CD14-positive monocyte (primary cell): ENCODE measurements around the gene KCNQ1. TPM values are rescaled to one million over a fixed set of nuclear protein-coding genes. Genes with fewer than 3 reads are reported as not detected.

ENCODE experiments used
- DNase-seq, 3 donors: peaks; one replicate each; pipeline ENCODE4 v3.0.0-alpha.2; 2011 to 2022
- H2AFZ ChIP-seq: 2 replicates; pipeline ENCODE4 v1.6.0; 2012; ENCODE audit warnings: mild to moderate bottlenecking, low read depth, low read length, inconsistent platforms; ENCODE audit not compliant: insufficient read depth, poor library complexity, severe bottlenecking
- H3K27ac ChIP-seq, 2 donors: 1 replicate in 1 of 2; 2 replicates in 1 of 2; pipeline ENCODE4 v1.5.1; 2012 to 2013; ENCODE audit warnings: low read length in 2 of 2, control low read depth in 1 of 2, inconsistent platforms in 1 of 2, low read depth in 1 of 2, mild to moderate bottlenecking in 1 of 2
- H3K27me3 ChIP-seq, 2 donors: one replicate each; pipeline versions ENCODE4 v1.6.0 to v1.6.1; 2011 to 2013; ENCODE audit warnings: low read length in 2 of 2; ENCODE audit not compliant: control insufficient read depth in 2 of 2, insufficient read depth in 2 of 2
- H3K36me3 ChIP-seq, 2 donors: replicated peaks in 1 of 2; 1 replicate in 1 of 2; 2 replicates in 1 of 2; pipeline versions ENCODE4 v1.5.1 to v1.6.1; 2012 to 2013; ENCODE audit warnings: low read length in 2 of 2, control low read depth in 1 of 2, inconsistent platforms in 1 of 2, mild to moderate bottlenecking in 1 of 2; ENCODE audit not compliant: insufficient read depth in 2 of 2, control insufficient read depth in 1 of 2
- H3K4me1 ChIP-seq, 2 donors: 1 replicate in 1 of 2; 2 replicates in 1 of 2; pipeline versions ENCODE4 v1.5.1 to v1.6.1; 2012 to 2013; ENCODE audit warnings: low read length in 2 of 2, control low read depth in 1 of 2, inconsistent platforms in 1 of 2, mild to moderate bottlenecking in 1 of 2, moderate library complexity in 1 of 2; ENCODE audit not compliant: insufficient read depth in 2 of 2, control insufficient read depth in 1 of 2
- H3K4me2 ChIP-seq: replicated peaks from 2 replicates; pipeline ENCODE3; 2012; ENCODE audit warnings: low read length, moderate library complexity, mild to moderate bottlenecking; ENCODE audit not compliant: poor library complexity, severe bottlenecking; ENCODE audit errors: extremely low read depth
- H3K4me3 ChIP-seq, 3 experiments: fragments of 200-600 bp in 1 of 3; sonication (generic) in 1 of 3; replicated peaks in 1 of 3; 1 replicate in 2 of 3; 2 replicates in 1 of 3; pipeline ENCODE4 v1.5.1; 2011 to 2013; ENCODE audit warnings: low read length in 3 of 3, mild to moderate bottlenecking in 3 of 3, control low read depth in 2 of 3, low read depth in 2 of 3, inconsistent platforms in 1 of 3, moderate library complexity in 1 of 3
- H3K79me2 ChIP-seq: 2 replicates; pipeline ENCODE4 v1.6.0; 2012; ENCODE audit warnings: mild to moderate bottlenecking, control low read depth, inconsistent platforms, low read length, moderate library complexity; ENCODE audit not compliant: insufficient read depth
- H3K9ac ChIP-seq: 2 replicates; pipeline ENCODE4 v1.6.0; 2017; ENCODE audit warnings: low read length, mild to moderate bottlenecking; ENCODE audit not compliant: insufficient read depth, poor library complexity, severe bottlenecking
- H3K9me3 ChIP-seq, 2 donors: replicated peaks in 1 of 2; 1 replicate in 1 of 2; 2 replicates in 1 of 2; pipeline versions ENCODE4 v1.5.1 to v1.6.1; 2012 to 2013; ENCODE audit warnings: low read length in 2 of 2, control low read depth in 1 of 2; ENCODE audit not compliant: control insufficient read depth in 1 of 2, insufficient read depth in 1 of 2
- H4K20me1 ChIP-seq: 2 replicates; pipeline ENCODE4 v1.6.0; 2012; ENCODE audit warnings: mild to moderate bottlenecking, low read length, control low read depth, moderate library complexity; ENCODE audit not compliant: insufficient read depth
- H3K27ac Mint-ChIP-seq, 7 donors: one replicate each; pipeline ENCODE4 v1.8.0; 2020; ENCODE audit warnings: mild to moderate bottlenecking in 7 of 7, mixed read lengths in 7 of 7, moderate library complexity in 6 of 7, inconsistent platforms in 2 of 7
- H3K27me3 Mint-ChIP-seq, 3 donors: one replicate each; pipeline ENCODE4 v1.8.0; 2021 to 2022; ENCODE audit warnings: low read depth in 3 of 3, mild to moderate bottlenecking in 3 of 3, mixed read lengths in 3 of 3, moderate library complexity in 3 of 3, inconsistent platforms in 1 of 3
- H3K36me3 Mint-ChIP-seq, 2 donors: one replicate each; pipeline ENCODE4 v1.8.0; 2020; ENCODE audit warnings: mixed read lengths in 2 of 2, inconsistent platforms in 1 of 2, mild to moderate bottlenecking in 1 of 2
- H3K4me1 Mint-ChIP-seq: one replicate; pipeline ENCODE4 v1.8.0; 2020; ENCODE audit warnings: mild to moderate bottlenecking, mixed read lengths
- H3K4me3 Mint-ChIP-seq, 2 donors: one replicate each; pipeline ENCODE4 v1.8.0; 2020; ENCODE audit warnings: mild to moderate bottlenecking in 2 of 2, mixed read lengths in 2 of 2, moderate library complexity in 1 of 2
- H3K9me3 Mint-ChIP-seq, 7 donors: one replicate each; pipeline ENCODE4 v1.8.0; 2020 to 2022; ENCODE audit warnings: mixed read lengths in 7 of 7, mild to moderate bottlenecking in 6 of 7, moderate library complexity in 6 of 7, inconsistent platforms in 2 of 7
- WGBS: methylation state at CpG from one replicate; pipeline ENCODE4 v1.1.5; 2013; ENCODE audit warnings: missing lambda C conversion rate; ENCODE audit not compliant: insufficient coverage; 5-methylcytosine and 5-hydroxymethylcytosine counted together
- intact Hi-C, 2 donors: fragments of 100-400 bp; cut with micrococcal nuclease; formaldehyde crosslinking; loops; one replicate each; pipeline versions ENCODE4 v1.15.0 to v1.15.1; 2023
- polyA plus RNA-seq, 3 donors: library from polyadenylated mRNA; depleted of rRNA in 1 of 3; unstranded in 2 of 3; stranded (reverse) in 1 of 3; fragments of 300-500 nt in 2 of 3; fragments of >200 nt in 1 of 3; fragmentation: Illumina TruSeq in 2 of 3; gene quantifications; 1 replicate in 2 of 3; 2 replicates in 1 of 3; pipeline ENCODE4 v1.2.3, GENCODE V29; 2012 to 2021
- TF ChIP-seq, protein P1 (sequence below): fragments of 200-600 bp; IDR thresholded peaks from one replicate; pipeline ENCODE4 v1.8.0; 2022; ENCODE audit warnings: antibody characterized with exemption, mild to moderate bottlenecking

KCNQ1 gene
- polyA plus RNA-seq, 3 donors: 14.9 to 31.8 (median 21.6) TPM

DNA sequence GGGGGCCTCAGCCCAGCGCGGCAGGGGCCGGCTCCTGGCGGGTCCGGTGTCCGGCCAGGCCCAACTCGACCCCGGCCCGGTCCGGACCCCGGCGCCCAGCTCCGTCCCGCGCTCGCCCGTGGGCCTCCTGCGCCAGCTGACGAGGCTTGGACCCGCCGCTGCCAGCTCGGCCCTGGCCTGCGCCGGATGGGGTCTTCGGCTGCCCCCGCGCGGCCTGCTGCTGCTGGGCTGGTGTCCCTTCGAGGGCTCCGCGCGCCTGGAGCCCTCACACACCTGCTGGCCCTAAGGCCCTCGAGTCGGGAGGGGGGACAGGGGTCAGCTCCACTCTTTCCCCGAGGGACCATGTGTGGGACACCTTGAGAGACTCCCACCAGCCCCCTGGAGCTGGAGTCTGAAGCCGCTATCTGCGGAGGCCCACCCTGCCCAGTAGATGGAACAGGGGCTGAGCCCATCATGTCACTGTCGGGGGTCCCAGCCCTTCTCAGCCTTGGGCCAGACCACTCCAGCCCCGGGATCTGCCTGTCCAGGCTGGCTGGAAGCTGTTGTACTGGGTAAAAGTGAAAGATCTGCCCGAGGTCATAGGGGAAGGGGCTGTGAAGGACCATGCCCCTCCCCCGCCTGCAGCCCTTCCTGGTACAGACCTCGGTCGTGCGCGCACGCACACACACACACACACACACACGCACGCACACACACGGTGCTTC lies 441.5 kb downstream of the KCNQ1 start:
- Mint-ChIP-seq H3K4me3 (peak overlapping the region; percentile 59 to 84), H3K36me3 (peaks cover 0 to 11% of the 10 kb centered on the region in 2 donors), H3K4me1 (peaks cover 16% of the 10 kb centered on the region), H3K27ac (no peak overlapping the region), H3K27me3 (peaks cover 34 to 63% (median 43%) of the 10 kb centered on the region in 3 donors), H3K9me3 (peaks cover 0 to 10% (median 2%) of the 10 kb centered on the region in 7 donors)
- WGBS: 16% methylated on average over 46 of the region's 49 CpGs
- H2AFZ ChIP-seq: no peak overlapping the region
- H3K4me3 ChIP-seq: peak overlapping the region in 1 of 3 experiments; percentile 58
- no peaks in the 10 kb centered on the region for H3K79me2 ChIP-seq
- no peaks in the 10 kb centered on the region for H3K36me3 ChIP-seq
- no peak overlapping the region for H3K9ac ChIP-seq
- peaks cover 4% of the 10 kb centered on the region for H4K20me1 ChIP-seq
- H3K27me3 ChIP-seq: peaks cover 11 to 48% of the 10 kb centered on the region in 2 donors
- TF ChIP-seq, protein P1, sequence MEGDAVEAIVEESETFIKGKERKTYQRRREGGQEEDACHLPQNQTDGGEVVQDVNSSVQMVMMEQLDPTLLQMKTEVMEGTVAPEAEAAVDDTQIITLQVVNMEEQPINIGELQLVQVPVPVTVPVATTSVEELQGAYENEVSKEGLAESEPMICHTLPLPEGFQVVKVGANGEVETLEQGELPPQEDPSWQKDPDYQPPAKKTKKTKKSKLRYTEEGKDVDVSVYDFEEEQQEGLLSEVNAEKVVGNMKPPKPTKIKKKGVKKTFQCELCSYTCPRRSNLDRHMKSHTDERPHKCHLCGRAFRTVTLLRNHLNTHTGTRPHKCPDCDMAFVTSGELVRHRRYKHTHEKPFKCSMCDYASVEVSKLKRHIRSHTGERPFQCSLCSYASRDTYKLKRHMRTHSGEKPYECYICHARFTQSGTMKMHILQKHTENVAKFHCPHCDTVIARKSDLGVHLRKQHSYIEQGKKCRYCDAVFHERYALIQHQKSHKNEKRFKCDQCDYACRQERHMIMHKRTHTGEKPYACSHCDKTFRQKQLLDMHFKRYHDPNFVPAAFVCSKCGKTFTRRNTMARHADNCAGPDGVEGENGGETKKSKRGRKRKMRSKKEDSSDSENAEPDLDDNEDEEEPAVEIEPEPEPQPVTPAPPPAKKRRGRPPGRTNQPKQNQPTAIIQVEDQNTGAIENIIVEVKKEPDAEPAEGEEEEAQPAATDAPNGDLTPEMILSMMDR: no peak
- intact Hi-C loops: loop anchor here in 1 of 2 donors (10.0 kb wide), 2 partner anchors 192 to 582 kb away; partner anchors contain the start of genes C11orf21, KCNQ1OT1 and TSPAN32
- H3K4me1 ChIP-seq: peaks cover 14 to 28% of the 10 kb centered on the region in 2 donors
- no peak overlapping the region for H3K27ac ChIP-seq
- no peak for DNase-seq
- H3K9me3 ChIP-seq: no peaks in the 10 kb centered on the region
- H3K4me2 ChIP-seq: peak overlapping the region; percentile 80

DNA sequence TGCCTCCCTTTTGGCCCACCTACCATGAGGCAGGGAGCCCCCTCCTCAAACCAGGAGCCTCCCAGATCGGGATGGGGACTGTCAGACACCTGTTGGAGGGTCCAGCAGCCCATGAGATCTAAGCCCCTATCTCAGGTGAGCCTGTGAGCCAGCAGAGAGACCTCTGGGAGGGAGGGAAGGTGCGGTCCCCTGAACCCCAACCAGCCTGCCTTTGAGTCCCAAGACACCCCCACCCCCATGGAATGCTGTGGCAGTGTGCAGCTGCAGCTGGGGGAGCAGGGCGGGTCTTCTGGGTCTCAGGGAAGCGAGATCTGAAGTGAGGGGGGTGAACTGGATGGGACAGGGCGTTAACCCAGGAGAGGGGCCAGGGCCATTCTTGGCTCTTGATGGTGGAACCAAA lies 442.1 kb downstream of the KCNQ1 start:
- H4K20me1 ChIP-seq: peaks cover 7% of the 10 kb centered on the region
- intact Hi-C loops: loop anchor here in 1 of 2 donors (10.0 kb wide), 2 partner anchors 192 to 582 kb away; partner anchors contain the start of genes C11orf21, KCNQ1OT1 and TSPAN32
- no peak overlapping the region for H2AFZ ChIP-seq
- H3K4me3 ChIP-seq: no peak overlapping the region
- H3K36me3 Mint-ChIP-seq: peaks cover 0 to 11% of the 10 kb centered on the region in 2 donors
- no peak for DNase-seq
- no peaks in the 10 kb centered on the region for H3K36me3 ChIP-seq
- no peaks in the 10 kb centered on the region for H3K9me3 ChIP-seq
- peaks cover 17 to 33% of the 10 kb centered on the region in 2 donors for H3K4me1 ChIP-seq
- peak overlapping the region in 1 of 7 donors; percentile 61 for H3K27ac Mint-ChIP-seq
- peaks cover 34 to 60% (median 43%) of the 10 kb centered on the region in 3 donors for H3K27me3 Mint-ChIP-seq
- WGBS: no CpG with 5 or more reads among the region's 5 CpGs
- peaks cover 20% of the 10 kb centered on the region for H3K4me1 Mint-ChIP-seq
- no peak overlapping the region for H3K4me2 ChIP-seq
- no peak overlapping the region for H3K27ac ChIP-seq
- H3K4me3 Mint-ChIP-seq: peak overlapping the region; percentile 59 to 84
- H3K9ac ChIP-seq: no peak overlapping the region
- TF ChIP-seq, protein P1: no peak
- no peaks in the 10 kb centered on the region for H3K79me2 ChIP-seq
- peaks cover 11 to 43% of the 10 kb centered on the region in 2 donors for H3K27me3 ChIP-seq
- peaks cover 0 to 10% (median 2%) of the 10 kb centered on the region in 7 donors for H3K9me3 Mint-ChIP-seq
